K562 (cell line): Measurements from ENCODE around the gene ATP8B4. TPM values are rescaled to one million over a fixed set of nuclear protein-coding genes. Genes with fewer than 3 reads are reported as not detected.

Experiments used
- ATAC-seq: fragments of 200-7000 bp; cut with Tn5 transposase; 3 replicates; pipeline ENCODE4 v1.9.1; 2020; ENCODE audit warnings: moderate library complexity
- BruUV-seq: library from RNA; stranded (reverse); fragments of 400-500 nt; replicated peaks from 2 replicates; lab custom pipeline; 2021; lab: Mats Ljungman, UMichigan
- CTCF ChIA-PET: fragments of 300-600 bp; formaldehyde crosslinking; extraction: SDS; loops from one replicate; lab custom pipeline; 2021; ENCODE audit warnings: low intra/inter-chr PET ratio; lab: Yijun Ruan, JAX
- POLR2A ChIA-PET: fragments of 300-600, 350-650 bp; sonication (Branson Sonifier 250); formaldehyde crosslinking; extraction: SDS; loops from one replicate; lab custom pipeline; 2021; ENCODE audit warnings: antibody characterized with exemption, inconsistent platforms; lab: Yijun Ruan, JAX
- DNase-seq, 4 experiments: peaks; one replicate each; pipeline versions ENCODE4 v3.0.0 to v3.0.0-alpha.2; 2011 to 2018; ENCODE audit warnings: low spot score in 3 of 4, mixed read lengths in 3 of 4; ENCODE audit errors: extremely low read depth in 1 of 4
- FAIRE-seq: peaks from 2 replicates; lab custom pipeline; 2011; peaks lifted over from hg19 to GRCh38; lab: Jason Lieb, UNC
- H2AFZ ChIP-seq: 2 replicates; pipeline ENCODE4 v1.6.0; 2011; ENCODE audit warnings: low read depth, low read length, control low read depth, inconsistent platforms
- H3K27ac ChIP-seq: fragments of 200-600 bp; 3 replicates; pipeline ENCODE4 v1.8.0; 2011; ENCODE audit warnings: low read depth, mild to moderate bottlenecking, control low read depth, inconsistent platforms, low read length, moderate library complexity, mixed read lengths; ENCODE audit errors: extremely low read depth
- H3K27me3 ChIP-seq, 2 experiments: fragments of 300-600 bp in 1 of 2; 2 replicates in 1 of 2; 3 replicates in 1 of 2; pipeline versions ENCODE4 v1.6.0 to v1.8.0; 2011; ENCODE audit warnings: inconsistent platforms in 2 of 2, low read length in 2 of 2, mild to moderate bottlenecking in 1 of 2, mixed read lengths in 1 of 2, moderate library complexity in 1 of 2; ENCODE audit not compliant: control insufficient read depth in 2 of 2, insufficient read depth in 2 of 2
- H3K36me3 ChIP-seq: fragments of 300-600 bp; 3 replicates; pipeline ENCODE4 v1.8.0; 2011; ENCODE audit warnings: mild to moderate bottlenecking, low read length, inconsistent platforms; ENCODE audit not compliant: control insufficient read depth, insufficient read depth
- H3K4me1 ChIP-seq, 2 experiments: fragments of 200-600 bp in 1 of 2; replicated peaks in 1 of 2; 2 replicates in 1 of 2; 3 replicates in 1 of 2; pipeline versions ENCODE4 v1.5.1 to v1.8.0; 2011; ENCODE audit warnings: inconsistent platforms in 2 of 2, low read length in 2 of 2, mild to moderate bottlenecking in 1 of 2, mixed read lengths in 1 of 2, moderate library complexity in 1 of 2; ENCODE audit not compliant: control insufficient read depth in 2 of 2, insufficient read depth in 2 of 2
- H3K4me2 ChIP-seq: 2 replicates; pipeline ENCODE4 v1.6.1; 2011; ENCODE audit warnings: low read length, control low read depth, inconsistent platforms, mixed read lengths; ENCODE audit not compliant: insufficient read depth
- H3K4me3 ChIP-seq: fragments of 200-600 bp; sonication (generic), shearing (Covaris generic); 2 replicates; pipeline ENCODE4 v1.5.1; 2016; ENCODE audit warnings: control low read depth, inconsistent platforms
- H3K79me2 ChIP-seq: fragments of 200-600 bp; 3 replicates; pipeline ENCODE4 v1.8.0; 2011; ENCODE audit warnings: low read length, inconsistent platforms; ENCODE audit not compliant: control insufficient read depth, insufficient read depth
- H3K9ac ChIP-seq, 2 experiments: 2 replicates each; pipeline versions ENCODE4 v1.6.0 to v1.6.1; 2011; ENCODE audit warnings: low read depth in 2 of 2, low read length in 2 of 2, control low read depth in 1 of 2, inconsistent platforms in 1 of 2, mild to moderate bottlenecking in 1 of 2, mixed read lengths in 1 of 2; ENCODE audit not compliant: insufficient read depth in 1 of 2
- H3K9me1 ChIP-seq: one replicate; pipeline ENCODE4 v1.6.0; 2011; ENCODE audit warnings: inconsistent platforms, mild to moderate bottlenecking, low read length, moderate library complexity; ENCODE audit not compliant: control insufficient read depth, insufficient read depth
- H3K9me3 ChIP-seq: replicated peaks from 2 replicates; pipeline ENCODE4 v1.5.1; 2011; ENCODE audit warnings: low read depth, low read length, inconsistent platforms; ENCODE audit not compliant: control insufficient read depth, insufficient read depth
- H4K20me1 ChIP-seq: replicated peaks from 2 replicates; pipeline ENCODE4 v1.6.1; 2011; ENCODE audit warnings: low read length, inconsistent platforms, mixed read lengths; ENCODE audit not compliant: control insufficient read depth, insufficient read depth
- CBX5 ChIP-seq: IDR thresholded peaks from 2 replicates; pipeline ENCODE4 v1.6.1; 2014; ENCODE audit warnings: low read depth, borderline replicate concordance
- CCNT2 ChIP-seq: IDR thresholded peaks from 2 replicates; pipeline ENCODE4 v1.6.1; 2011; ENCODE audit warnings: borderline replicate concordance, low read depth, mild to moderate bottlenecking, moderate library complexity, mixed read lengths, low read length; ENCODE audit not compliant: insufficient read length; ENCODE audit errors: extremely low read depth
- ESRRA ChIP-seq: fragments of 450-650 bp; IDR thresholded peaks from 2 replicates; pipeline ENCODE4 v1.6.1; 2014; ENCODE audit warnings: low read depth, mild to moderate bottlenecking, moderate library complexity, borderline replicate concordance
- RFX5 ChIP-seq: IDR thresholded peaks from 2 replicates; pipeline ENCODE4 v1.6.1; 2011; ENCODE audit warnings: low read depth, mild to moderate bottlenecking, improper control_type of control experiment, low read length
- TCF15 ChIP-seq: fragments of 250-450 bp; sonication (Bioruptor Pico); IDR thresholded peaks from 2 replicates; pipeline ENCODE4 v1.8.0; 2022; ENCODE audit warnings: moderate library complexity, mild to moderate bottlenecking, inconsistent platforms
- TCF7L2 ChIP-seq: fragments of 150-350 bp; IDR thresholded peaks from 2 replicates; pipeline ENCODE4 v1.6.1; 2016; ENCODE audit warnings: low read depth, mild to moderate bottlenecking, low read length, moderate library complexity
- ZNF134 ChIP-seq: fragments of 250-450 bp; sonication (Bioruptor Pico); conservative IDR thresholded peaks from 2 replicates; pipeline ENCODE4 v1.4.0; 2020
- ZNF263 ChIP-seq: sonication (generic); formaldehyde crosslinking; IDR thresholded peaks from 2 replicates; pipeline ENCODE4 v1.8.0; 2022; ENCODE audit warnings: mild to moderate bottlenecking, missing genetic modification reagents, borderline replicate concordance
- ZNF639 ChIP-seq, 2 experiments: fragments of 200-800 bp in 1 of 2; sonication (Bioruptor generic) in 1 of 2; sonication (generic) in 1 of 2; formaldehyde crosslinking in 1 of 2; IDR thresholded peaks in 1 of 2; conservative IDR thresholded peaks in 1 of 2; 2 replicates each; pipeline versions ENCODE4 v1.5.0 to v1.6.1; 2016 to 2020; ENCODE audit warnings: missing compliant biosample characterization in 1 of 2, missing genetic modification characterization in 1 of 2, missing genetic modification reagents in 1 of 2
- in situ Hi-C: fragments of 300-500 bp; cut with MboI; formaldehyde crosslinking; loops from 4 replicates; pipeline ENCODE4 v1.15.0; 2018; ENCODE audit warnings: inconsistent platforms, mixed read lengths
- intact Hi-C: fragments of 100-400 bp; cut with micrococcal nuclease; formaldehyde crosslinking; loops from 2 replicates; pipeline ENCODE4 v1.14.2; 2022
- polyA plus RNA-seq, 8 experiments: library from polyadenylated mRNA; depleted of rRNA in 4 of 8; stranded (reverse) in 5 of 8; unstranded in 3 of 8; fragments of >200 nt; fragmentation: Nextera tagmentation in 2 of 8; fragmentation: Illumina TruSeq in 1 of 8; extraction: Ambion mirVana in 2 of 8; extraction: Trizol in 1 of 8; gene quantifications; 2 replicates each; pipeline versions ENCODE4 v1.2.1 to v1.2.3, GENCODE V29; 2011 to 2014; ENCODE audit warnings: inconsistent platforms in 1 of 8, missing spikeins in 1 of 8
- total RNA-seq, 7 experiments: library from RNA; depleted of rRNA in 6 of 7; stranded (reverse); fragments of >200 nt in 6 of 7; fragmentation: Illumina TruSeq in 2 of 7; extraction: Trizol in 2 of 7; gene quantifications; 2 replicates each; pipeline versions ENCODE4 v1.2.1 to v1.2.3, GENCODE V29; 2011 to 2021; ENCODE audit warnings: low replicate concordance in 1 of 7
- TF ChIP-seq, protein P1 (sequence below): sonication (generic); formaldehyde crosslinking; IDR thresholded peaks from 2 replicates; pipeline ENCODE4 v1.8.1; 2023; ENCODE audit warnings: mild to moderate bottlenecking, missing genetic modification reagents

The ATP8B4 gene
- total and polyA plus RNA-seq, 9 of the 15 experiments (the other 6 are each of a cell fraction or from before 2014, with no cell fraction given): 0.14 to 2.5 (median 0.44) TPM

- ChIA-PET POLR2A (no interaction called here), CTCF (no interaction called here)
- H3K4me3 ChIP-seq: no peak overlapping the region
- no peaks in the 10 kb centered on the region for H3K27me3 ChIP-seq
- H3K27ac ChIP-seq: no peak overlapping the region
- H3K9me1 ChIP-seq: no peaks in the 10 kb centered on the region
- TF ChIP-seq RFX5: no peak
- TF ChIP-seq, protein P1, sequence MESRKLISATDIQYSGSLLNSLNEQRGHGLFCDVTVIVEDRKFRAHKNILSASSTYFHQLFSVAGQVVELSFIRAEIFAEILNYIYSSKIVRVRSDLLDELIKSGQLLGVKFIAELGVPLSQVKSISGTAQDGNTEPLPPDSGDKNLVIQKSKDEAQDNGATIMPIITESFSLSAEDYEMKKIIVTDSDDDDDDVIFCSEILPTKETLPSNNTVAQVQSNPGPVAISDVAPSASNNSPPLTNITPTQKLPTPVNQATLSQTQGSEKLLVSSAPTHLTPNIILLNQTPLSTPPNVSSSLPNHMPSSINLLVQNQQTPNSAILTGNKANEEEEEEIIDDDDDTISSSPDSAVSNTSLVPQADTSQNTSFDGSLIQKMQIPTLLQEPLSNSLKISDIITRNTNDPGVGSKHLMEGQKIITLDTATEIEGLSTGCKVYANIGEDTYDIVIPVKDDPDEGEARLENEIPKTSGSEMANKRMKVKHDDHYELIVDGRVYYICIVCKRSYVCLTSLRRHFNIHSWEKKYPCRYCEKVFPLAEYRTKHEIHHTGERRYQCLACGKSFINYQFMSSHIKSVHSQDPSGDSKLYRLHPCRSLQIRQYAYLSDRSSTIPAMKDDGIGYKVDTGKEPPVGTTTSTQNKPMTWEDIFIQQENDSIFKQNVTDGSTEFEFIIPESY (CRISPR knock-in tag): no peak
- TF ChIP-seq TCF7L2: no peak
- no peak for TF ChIP-seq ZNF134 (CRISPR knock-in tag)
- TF ChIP-seq TCF15 (CRISPR knock-in tag): no peak
- TF ChIP-seq CCNT2: no peak
- no peak for TF ChIP-seq CBX5
- no peak for TF ChIP-seq ZNF263 (CRISPR knock-in tag)
- TF ChIP-seq ZNF639 (CRISPR knock-in tag; conservative IDR thresholded peaks at IDR 0.05 in 1 of 2, IDR thresholded peaks at IDR 0.05 in 1 of 2): no peak
- no peak for TF ChIP-seq ESRRA
- no peak overlapping the region for H3K9ac ChIP-seq
- DNase-seq (no peak), ATAC-seq (no peak), FAIRE-seq (no peak)
- no TSS peak for BruUV-seq
- intact Hi-C loops: no loop called here
- H3K79me2 ChIP-seq: no peaks in the 10 kb centered on the region
- H3K36me3 ChIP-seq: no peaks in the 10 kb centered on the region
- H2AFZ ChIP-seq: no peak overlapping the region
- in situ Hi-C loops: no loop called here
- H3K4me1 ChIP-seq: no peaks in the 10 kb centered on the region
- H3K9me3 ChIP-seq: no peaks in the 10 kb centered on the region
- no peaks in the 10 kb centered on the region for H4K20me1 ChIP-seq
- H3K4me2 ChIP-seq: no peak overlapping the region
Measured at GRCh38 chr15:49824775-49825099, 294.3 kb downstream of the ATP8B4 start.
